Hematopoietic multipotent progenitor cell treated with erythropoietin and hydrocortisone succinate and interleukin-3 and kit ligand, for 17 days (in vitro differentiated cells): Measurements from ENCODE around the gene TMEM42.
"Not testable (repeated sequence)": the region's sequence is repeated elsewhere in the genome, so short reads cannot be mapped to it uniquely, and the experiment has no call there.

Experiments
- DNase-seq: peaks from one replicate; pipeline ENCODE4 v3.0.0-alpha.2; 2015; ENCODE audit warnings: low spot score

Gene TMEM42

DNA sequence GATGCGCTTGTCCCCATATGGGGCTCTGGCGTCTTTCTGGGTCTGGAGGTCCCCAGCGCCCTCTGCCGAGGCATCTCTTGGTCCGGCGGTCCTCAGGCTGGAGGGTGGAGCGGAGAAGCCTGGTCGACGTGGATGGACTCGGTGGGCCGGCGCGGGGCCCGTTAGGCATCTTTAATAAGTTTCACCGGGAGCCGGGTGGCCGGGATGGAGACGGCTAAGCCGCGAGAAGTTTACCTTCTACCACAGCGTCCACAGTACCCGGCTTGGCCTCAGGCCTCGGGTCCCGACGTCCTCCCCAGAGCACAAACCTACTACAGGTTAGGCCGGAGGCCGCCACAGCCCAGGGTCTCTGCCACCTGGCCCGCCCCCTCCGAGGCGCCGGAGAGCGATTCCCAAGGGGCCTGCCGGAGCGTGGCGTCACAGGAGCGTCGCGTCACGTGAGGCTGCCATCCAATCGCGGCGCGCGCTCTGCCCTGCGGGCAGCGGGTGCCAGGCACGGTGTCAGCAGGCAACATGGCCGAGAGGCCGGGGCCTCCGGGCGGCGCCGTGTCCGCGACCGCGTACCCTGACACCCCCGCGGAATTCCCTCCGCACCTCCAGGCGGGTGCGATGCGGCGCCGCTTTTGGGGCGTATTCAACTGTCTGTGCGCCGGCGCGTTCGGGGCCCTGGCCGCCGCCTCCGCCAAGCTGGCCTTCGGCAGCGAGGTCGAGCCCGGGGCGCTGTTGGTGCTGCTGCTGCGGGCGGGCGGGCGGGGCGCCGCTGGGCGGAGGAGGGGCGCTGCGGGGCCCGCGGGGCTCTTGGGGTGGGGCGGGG is at the start of gene TMEM42:
Gene TMEM42 (plus strand): TSS at position 501 of the 814 bp plus-strand sequence. CDS start 13 bp downstream, at position 514.
- DNase-seq, result peak; percentile 92

GRCh38 chr3:44814751-44815150 is 47.0 kb upstream of the TMEM42 start:
- DNase-seq, result no peak

DNA sequence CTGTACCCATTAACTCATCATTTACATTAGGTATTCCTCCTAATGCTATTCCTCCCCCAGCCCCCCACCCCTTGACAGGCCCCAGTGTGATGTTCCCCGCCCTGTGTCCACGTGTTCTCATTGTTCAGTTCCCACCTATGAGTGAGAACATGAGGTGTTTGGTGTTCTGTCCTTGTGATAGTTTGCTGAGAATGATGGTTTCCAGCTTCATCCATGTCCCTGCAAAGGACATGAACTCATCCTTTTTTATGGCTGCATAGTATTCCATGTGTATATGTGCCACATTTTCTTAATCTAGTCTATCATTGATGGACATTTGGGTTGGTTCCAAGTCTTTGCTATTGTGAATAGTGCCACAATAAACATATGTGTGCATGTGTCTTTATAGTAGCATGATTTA is 45.4 kb upstream of the TMEM42 start:
- not testable (repeated sequence) for DNase-seq

- DNase-seq, result not testable (repeated sequence)
Measured at GRCh38 chr3:44821206-44821605, 40.5 kb upstream of the TMEM42 start.

DNA sequence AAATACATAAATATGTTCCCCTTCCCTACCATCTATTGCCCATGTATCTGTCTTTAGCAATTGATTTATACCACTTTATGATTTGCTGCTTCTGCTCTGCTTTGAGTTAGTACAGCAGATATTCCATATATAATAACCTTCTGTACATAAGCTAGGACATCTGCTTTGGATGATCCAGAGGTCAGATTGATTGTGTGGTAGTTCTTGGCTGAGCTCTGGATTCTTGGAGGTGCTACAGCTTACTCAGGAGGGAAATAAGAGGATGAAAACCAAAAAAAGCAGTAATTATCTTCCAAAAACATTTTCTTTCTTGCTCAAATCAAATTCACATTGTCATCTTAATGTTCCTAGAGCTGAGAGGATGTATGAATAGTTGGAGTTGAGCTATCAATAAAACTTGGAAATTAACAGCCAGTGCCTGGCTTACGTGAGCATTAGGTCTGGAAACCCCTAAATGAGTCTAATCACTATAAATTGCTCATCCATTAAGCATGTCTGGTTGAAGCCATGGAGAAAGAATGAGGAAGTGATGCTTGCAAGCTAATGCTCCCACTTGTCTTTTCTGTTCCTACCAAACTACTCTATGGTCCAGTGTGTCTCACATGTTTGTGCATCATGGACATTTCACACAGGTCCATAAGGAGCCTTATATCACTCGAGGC is 36.3 kb upstream of the TMEM42 start:
- DNase-seq, result no peak

- no peak for DNase-seq
Measured at GRCh38 chr3:44827196-44827595, 34.5 kb upstream of the TMEM42 start.

DNA sequence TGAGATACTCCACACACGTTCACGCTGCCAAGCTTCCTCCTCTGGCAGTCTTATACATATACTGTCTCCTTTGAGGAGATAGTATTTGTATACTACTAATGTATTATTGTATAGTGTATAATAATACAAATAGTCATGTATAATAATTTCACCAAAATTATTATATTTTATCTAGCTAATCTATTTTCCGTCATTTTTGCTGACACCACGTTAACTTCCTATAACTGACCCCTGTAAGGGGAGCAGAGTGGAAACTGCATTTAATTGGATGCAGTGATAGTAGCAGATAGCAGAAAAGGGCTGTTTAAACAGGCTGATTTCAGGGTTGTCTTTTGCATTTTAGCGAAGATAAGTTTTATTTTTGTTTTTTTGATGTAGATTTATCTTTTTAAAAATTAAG is 30.5 kb upstream of the TMEM42 start:
- DNase-seq, result no peak

DNA sequence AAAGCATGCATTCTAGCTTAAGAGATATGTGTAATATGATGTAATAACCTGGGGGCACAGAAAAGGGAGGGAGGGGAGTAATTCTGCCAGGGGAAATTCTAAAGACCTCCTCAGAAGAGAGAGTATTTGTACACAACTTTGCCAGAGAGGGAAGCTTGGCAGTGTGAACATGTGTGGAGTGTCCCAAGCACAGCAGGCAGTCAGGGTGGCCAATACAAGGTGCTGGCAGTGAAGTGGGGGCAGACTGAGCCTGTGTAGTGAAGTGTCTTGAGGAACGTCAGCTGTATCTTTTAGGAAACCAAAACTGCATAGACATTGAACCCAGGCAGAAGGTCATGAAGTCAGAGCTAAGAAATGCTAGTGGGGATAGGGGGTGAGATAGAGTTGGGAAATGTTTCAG is 29.7 kb upstream of the TMEM42 start:
- no peak for DNase-seq

GRCh38 chr3:44832965-44833364 is 28.7 kb upstream of the TMEM42 start:
- no peak for DNase-seq

DNA sequence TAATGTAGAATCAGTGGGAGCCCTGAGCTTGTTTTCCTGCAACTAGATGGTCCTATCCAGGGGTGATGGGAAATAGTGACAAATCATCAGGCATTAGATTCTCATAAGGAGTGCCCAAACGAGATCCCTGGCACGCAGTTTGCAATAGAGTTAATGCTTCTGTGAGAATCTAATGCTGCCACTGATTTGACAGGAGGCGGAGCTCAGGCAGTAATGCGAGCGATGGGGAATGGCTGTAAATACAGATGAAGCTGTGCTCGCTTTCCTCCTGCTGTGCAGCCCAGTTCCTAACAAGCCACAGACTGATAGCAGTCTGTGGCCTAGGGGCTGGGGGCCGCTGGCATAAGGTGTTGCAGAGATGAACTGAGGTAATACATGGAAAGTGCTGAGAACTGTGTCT is 28.3 kb upstream of the TMEM42 start:
- no peak for DNase-seq

- DNase-seq, result no peak
Measured at GRCh38 chr3:44835684-44836083, 26.0 kb upstream of the TMEM42 start.

GRCh38 chr3:44842376-44842775 is 19.3 kb upstream of the TMEM42 start:
- DNase-seq, result no peak

- no peak for DNase-seq
Measured at GRCh38 chr3:44845528-44846520, 15.9 kb upstream of the TMEM42 start.

- DNase-seq, result no peak
Measured at GRCh38 chr3:44848634-44849033, 13.1 kb upstream of the TMEM42 start.

DNA sequence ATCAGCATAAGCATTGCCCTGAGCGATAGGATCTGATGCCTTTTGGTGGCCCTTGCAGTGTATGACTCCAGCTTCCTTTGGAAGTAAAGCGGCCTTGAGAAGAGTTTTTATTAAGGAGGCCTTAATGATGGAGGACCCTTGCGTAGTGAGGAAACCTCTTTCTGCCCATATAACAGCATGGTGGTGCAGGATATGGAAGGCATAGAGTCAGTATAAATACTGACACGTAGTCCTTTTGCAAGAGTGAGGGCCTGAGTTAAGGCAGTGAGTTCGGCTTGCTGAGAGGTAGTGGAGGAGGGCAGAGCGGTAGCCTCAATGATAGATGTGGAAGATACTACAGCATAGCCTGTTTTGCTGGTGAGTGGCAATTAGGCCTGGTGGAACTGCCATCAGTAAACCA is 5.0 kb upstream of the TMEM42 start:
- DNase-seq, result not testable (repeated sequence)

- DNase-seq, result no peak
Measured at GRCh38 chr3:44860117-44860516, 1.6 kb upstream of the TMEM42 start.

- no peak for DNase-seq
Measured at GRCh38 chr3:44862226-44862637, 520 bp downstream of the TMEM42 start.

GRCh38 chr3:44865272-44866035 is 3.7 kb downstream of the TMEM42 start:
- DNase-seq, result no peak

DNA sequence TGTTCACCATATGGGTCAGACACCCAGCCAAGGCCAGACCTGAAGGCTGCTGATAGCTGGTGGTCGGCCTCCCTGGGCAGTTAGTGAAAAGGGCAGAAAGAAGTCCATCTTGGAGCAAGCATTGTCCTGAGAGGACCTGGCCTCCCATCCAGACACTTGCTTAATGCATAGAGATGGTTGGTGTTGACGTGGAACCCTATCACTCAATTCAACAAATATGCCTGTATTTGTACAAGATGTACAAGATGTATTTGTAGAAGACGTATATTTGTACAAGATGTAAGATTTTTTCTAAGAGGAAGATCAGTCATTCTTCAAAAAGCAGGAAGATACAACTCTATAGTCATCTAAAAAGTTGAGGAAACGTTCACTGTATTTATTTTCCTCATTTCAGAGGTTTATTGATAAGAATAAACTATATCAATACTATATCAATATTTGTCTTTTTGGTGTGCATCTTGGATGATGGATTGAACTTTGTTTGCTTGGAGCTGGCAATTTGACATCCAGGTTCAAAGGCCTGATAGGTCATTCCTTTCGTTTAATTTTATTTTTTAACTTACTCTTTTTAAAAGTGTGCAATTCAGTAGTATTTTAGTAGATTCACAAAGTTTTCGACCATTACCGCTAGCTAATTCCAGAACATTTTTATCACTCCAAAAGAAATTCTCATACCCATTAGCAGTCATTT is 5.9 kb downstream of the TMEM42 start:
- no peak for DNase-seq

DNA sequence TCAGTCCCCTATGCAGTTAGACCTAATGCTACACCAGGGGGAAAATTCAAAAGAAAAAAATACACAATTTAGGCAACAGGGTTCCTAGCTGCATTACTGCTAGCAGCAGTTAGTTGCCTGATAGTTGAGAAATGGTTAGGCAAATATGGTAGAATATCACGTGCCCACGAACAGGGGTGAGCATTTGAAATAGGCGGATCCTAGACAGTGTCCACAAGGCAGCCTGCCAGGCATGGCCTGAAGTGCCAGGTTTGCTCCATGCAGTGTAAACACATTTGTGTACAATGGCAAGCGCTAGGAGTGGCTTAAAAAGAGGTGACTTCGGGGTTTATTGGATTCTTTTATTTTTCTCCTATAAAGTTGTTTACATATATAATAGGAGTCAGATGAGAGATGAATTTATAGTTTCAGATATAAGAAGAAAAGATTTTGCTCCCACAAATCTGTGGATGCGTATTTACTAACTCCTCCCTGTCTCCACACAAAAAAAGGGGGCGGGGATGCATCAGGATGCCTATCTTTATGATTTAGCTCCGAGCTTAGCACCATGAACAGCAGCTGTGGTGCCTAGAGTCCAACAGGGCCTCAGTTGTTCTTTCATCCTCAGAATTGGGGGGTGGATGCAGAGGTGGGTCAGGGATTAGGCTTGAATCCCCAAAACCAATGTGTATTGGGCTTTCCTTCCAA is 8.8 kb downstream of the TMEM42 start:
- DNase-seq, result no peak
